DMS53 treated with DMSO at 0.1 percent for 48 hours (cell line): Measurements from ENCODE around the gene ACTN4.
"Not testable (repeated sequence)": the region's sequence is repeated elsewhere in the genome, so short reads cannot be mapped to it uniquely, and the experiment has no call there.

Experiments used
- DNase-seq: peaks from one replicate; lab custom pipeline; 2025; ENCODE audit not compliant: unreplicated experiment; lab: John Stamatoyannopoulos, UW

Gene ACTN4

GRCh38 chr19:38647368-38647965 is at the start of gene ACTN4:
Gene ACTN4 (plus strand): TSS chr19:38647649. CDS start chr19:38647746, 97 bp downstream.
- peak; percentile 97 for DNase-seq

GRCh38 chr19:38599722-38600121 is 47.7 kb upstream of the ACTN4 start:
- DNase-seq, result no peak

- DNase-seq, result not testable (repeated sequence)
These were observed 44.6 kb upstream of the ACTN4 start for GRCh38 chr19:38602856-38603255.

- no peak for DNase-seq
These were observed 41.3 kb upstream of the ACTN4 start for GRCh38 chr19:38606131-38606530.

- no peak for DNase-seq
These were observed 33.2 kb upstream of the ACTN4 start for GRCh38 chr19:38614289-38614688.

- DNase-seq, result no peak
These were observed 32.4 kb upstream of the ACTN4 start for GRCh38 chr19:38615007-38615581.

- DNase-seq, result no peak
These were observed 31.2 kb upstream of the ACTN4 start for GRCh38 chr19:38616265-38616664.

- no peak for DNase-seq
These were observed 30.1 kb upstream of the ACTN4 start for GRCh38 chr19:38617283-38617763.

GRCh38 chr19:38617764-38618589 is 29.5 kb upstream of the ACTN4 start, which contains the start of gene MAP4K1:
Gene MAP4K1 (minus strand): TSS chr19:38617953. CDS start chr19:38617895, 58 bp downstream.
- DNase-seq, result peak; percentile 73

GRCh38 chr19:38618590-38619360 is 28.7 kb upstream of the ACTN4 start, which contains the start of gene EIF3K:
Gene EIF3K (plus strand): TSS chr19:38619188. CDS start chr19:38619269, 81 bp downstream.
- DNase-seq, result peak; percentile 99

- no peak for DNase-seq
These were observed 27.9 kb upstream of the ACTN4 start for GRCh38 chr19:38619361-38620174.

- no peak for DNase-seq
These were observed 22.6 kb upstream of the ACTN4 start for GRCh38 chr19:38624822-38625221.

GRCh38 chr19:38626401-38626800 is 21.0 kb upstream of the ACTN4 start:
- DNase-seq, result no peak

- no peak for DNase-seq
These were observed 17.9 kb upstream of the ACTN4 start for GRCh38 chr19:38629568-38629967.

GRCh38 chr19:38631301-38631700 is 16.1 kb upstream of the ACTN4 start:
- DNase-seq, result not testable (repeated sequence)

GRCh38 chr19:38631811-38632475 is 15.5 kb upstream of the ACTN4 start:
- not testable (repeated sequence) for DNase-seq

- no peak for DNase-seq
These were observed 14.8 kb upstream of the ACTN4 start for GRCh38 chr19:38632476-38633213.

GRCh38 chr19:38634757-38635482 is 12.5 kb upstream of the ACTN4 start:
- DNase-seq, result peak; percentile 52
